HG03439 (cell line): ENCODE results near the gene ART4.

ENCODE experiments used
- ATAC-seq: cut with Tn5 transposase; IDR thresholded peaks from one replicate; pipeline ENCODE4 v1.9.1; 2021; ENCODE audit warnings: mild to moderate bottlenecking, moderate library complexity; ENCODE audit not compliant: unreplicated experiment

The ART4 gene

DNA sequence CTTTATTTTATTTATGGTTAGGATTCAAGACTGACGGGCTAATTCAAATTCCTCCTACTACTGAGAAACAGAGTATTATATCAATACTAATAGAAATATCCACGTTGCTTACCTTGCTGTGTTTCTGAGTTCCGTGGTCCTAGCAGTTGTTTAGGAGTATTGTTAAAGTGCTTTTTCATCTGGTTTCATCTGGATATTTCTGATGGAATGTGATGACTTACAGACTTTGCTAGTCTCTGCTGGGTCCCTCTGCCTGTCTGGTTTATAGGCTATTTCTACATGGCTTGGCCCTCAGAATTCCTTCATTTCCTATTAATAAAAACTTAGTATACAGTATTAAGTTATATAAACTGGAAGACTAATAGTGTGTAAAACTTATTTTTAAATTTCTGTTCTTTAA is 29.3 kb downstream of the ART4 start, which contains the start of gene SMCO3:
SMCO3 (minus strand) TSS at position 169 of the 400 bp plus-strand sequence. CDS start 7,502 bp downstream, outside the sequence.
- ATAC-seq = no peak

DNA sequence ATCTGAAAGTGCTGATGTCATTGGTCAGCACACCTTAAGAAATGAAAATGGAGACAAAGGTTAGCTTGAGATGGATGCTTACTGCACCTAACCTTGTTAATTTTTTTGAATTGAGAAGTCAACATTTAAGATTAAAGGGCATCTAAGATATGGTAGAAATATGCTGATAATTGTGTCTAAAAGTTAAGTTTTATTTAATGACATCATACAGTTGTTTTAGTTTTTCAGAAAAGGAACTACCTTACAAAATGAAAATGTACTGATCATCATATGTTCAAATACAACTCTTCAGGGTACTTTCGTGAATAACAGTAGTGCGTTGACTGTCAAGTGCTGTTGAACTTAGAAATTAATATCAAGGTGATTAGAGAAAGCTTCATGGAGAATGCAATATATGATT is 31.8 kb downstream of the ART4 start:
- ATAC-seq = no peak

DNA sequence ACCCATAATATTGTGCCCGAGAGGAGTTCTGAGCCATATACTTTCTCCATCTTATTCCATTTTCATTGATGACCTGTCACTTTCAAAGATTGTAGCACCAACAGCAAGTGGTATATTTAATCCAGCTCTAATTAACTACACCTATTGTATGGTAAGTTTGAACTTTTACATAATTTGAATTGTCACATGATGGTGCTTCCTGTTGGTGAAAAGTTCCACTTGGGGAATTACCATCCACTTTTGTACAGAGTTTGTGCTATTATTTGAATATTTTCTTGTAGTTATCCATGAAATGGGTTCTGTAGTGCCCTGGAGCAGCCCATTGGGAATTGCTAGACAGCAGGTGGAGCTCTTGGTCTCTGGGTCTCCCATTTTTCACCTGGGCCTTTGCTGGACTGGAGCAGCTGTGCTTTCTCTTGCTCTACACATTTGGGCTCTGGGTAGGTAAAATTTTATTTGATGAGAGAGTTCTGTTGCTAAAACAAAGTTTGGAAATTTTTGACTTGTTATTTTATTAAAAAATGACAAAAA is 32.3 kb downstream of the ART4 start:
- ATAC-seq = no peak

DNA sequence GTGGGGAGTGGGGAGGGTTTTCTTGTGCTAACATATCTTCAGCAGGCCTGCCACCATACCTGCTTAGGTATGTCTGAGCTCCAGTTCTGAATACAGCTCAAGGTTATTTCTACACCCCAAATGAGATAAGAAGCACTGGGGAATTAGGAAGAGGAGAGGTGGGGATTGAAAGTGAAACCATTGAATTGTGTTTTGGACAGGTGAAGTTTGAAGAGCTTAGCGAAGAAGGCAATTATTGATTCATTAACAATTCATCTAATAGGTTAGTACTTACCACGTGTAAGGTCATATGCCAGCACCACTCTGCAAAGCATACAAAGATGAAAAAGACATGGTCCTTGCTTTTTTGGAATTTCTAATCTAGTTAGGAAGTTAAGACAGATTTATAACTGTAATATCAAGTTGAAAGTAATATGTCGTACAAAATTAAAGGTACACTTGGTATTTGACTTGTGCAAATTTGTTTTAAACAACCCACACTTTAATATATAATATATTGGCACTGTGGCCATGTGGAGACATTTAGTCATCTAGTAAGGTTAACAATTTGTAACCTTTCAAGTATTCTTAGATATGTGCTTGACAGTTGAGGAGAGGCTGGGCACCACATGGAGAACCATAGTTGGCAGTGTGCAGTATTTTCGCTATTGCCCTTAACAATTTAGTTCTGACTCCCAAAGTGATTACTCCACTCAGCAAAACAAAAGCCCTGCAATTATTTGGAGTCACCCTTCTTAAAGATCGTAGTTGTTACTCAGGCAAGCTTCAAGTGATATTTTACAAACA is 33.0 kb downstream of the ART4 start:
- no peak for ATAC-seq

DNA sequence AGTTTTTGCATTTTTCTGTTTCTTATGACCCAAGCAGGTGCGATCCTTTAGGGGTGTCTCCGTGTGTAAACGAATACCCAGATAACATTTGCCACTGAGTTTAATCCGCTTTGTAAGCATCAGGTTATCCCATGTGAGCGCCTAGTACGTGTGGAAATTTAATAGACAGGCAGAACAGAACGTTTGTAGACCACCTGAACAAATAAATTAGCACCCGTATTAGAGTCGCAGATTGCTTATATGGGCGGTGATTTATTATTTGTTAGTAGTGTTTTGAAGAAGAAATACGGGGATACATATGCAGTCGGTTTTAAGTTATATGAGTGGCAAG is 39.5 kb downstream of the ART4 start:
- peak; percentile 25 for ATAC-seq

DNA sequence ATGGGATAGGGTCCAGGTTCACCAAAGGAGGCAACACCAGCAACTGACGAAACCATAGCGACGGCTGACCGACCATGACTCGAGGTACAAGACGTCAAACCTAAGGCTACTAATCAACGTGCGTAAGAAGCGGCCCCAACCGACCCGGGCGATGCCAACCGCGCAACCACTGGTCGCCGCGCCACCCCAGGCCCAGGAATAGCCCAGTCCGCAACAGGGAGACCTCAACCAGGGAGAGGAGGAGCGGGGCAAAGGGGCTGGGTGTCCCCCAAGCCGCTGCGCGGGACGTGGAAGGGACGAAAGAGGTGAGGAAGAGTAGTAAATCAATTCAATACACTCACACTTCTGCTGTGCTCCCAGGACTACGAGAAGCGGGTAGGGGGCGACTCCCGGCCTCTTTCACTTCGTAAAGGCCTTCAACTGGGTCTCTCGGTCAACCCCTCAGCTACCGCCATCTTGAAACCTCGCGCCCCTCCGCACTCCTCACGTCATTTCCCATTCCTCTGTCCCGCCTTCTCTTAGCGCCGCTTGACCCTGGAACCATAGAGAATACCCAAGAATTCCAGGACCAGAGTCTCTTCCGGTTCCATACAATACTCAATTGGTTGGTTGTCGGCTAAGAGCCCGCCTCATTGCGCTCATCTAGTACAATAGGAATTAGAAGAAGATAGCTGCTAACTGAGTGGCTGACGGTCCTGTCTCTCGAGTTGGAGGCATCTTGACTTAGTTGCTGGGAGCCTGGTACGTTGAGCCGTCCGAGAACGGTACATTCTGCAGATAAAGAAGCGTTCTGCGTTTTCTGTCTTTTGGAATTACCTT is 40.1 kb downstream of the ART4 start, which contains the start of the genes C12orf60 and WBP11:
C12orf60 (plus strand) TSS at position 660 of the 819 bp plus-strand sequence. CDS start 19,266 bp downstream, outside the sequence.
WBP11 (minus strand) TSS at position 468 of the 819 bp plus-strand sequence. CDS start 2,095 bp downstream, outside the sequence.
- ATAC-seq = peak; percentile 100

DNA sequence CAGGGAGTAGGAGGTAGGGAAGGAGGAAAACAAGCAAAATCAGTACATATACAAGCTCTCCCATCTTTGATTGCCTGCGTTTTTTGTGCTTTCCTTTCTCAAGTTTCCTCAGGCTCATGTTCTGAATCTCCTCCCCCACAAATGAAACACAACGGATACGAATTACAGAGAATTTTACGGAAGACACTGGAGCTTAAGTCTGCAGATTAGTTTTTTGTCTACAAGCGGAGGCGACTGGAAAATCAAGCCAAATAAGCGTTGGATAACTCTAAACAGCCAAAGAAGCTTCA is 40.7 kb downstream of the ART4 start:
- ATAC-seq = no peak

DNA sequence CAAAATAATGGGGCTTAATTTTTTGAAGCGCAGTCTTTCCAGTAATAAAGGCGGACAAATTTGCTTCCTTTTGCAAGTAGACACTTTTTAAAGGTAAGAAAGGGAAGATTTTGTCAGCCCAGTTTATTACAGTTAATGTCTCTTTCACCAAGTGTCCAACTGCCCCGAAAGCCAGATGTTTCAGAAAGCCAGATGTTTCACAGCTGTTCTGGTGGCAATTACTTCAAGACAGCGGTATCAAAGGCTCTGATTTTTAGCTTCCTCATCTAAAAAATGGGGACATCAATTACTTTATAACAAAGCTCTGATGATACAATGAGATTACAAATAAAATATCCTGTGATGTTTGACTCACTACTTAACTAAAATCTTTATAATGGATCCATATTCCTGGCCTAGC is 41.1 kb downstream of the ART4 start:
- no peak for ATAC-seq

DNA sequence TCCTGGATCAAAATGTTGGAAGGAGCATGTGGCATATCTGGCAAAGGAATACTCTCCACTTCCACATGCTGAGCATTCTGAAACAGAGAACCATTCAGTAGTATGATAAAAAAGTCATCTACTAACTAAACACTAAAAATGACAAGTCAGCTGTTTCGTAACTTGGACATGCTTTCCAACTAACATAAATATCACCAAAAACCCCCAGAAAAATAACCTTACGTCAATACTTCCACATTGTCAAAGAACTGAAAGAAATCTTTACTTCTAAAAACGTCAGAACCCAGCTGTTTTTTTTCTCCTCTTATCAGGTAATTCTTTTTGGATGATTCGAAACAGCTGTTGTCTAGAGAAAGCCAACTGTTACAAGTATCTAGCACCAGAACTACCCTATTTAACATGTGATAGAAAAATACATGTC is 48.3 kb downstream of the ART4 start:
- ATAC-seq = no peak

DNA sequence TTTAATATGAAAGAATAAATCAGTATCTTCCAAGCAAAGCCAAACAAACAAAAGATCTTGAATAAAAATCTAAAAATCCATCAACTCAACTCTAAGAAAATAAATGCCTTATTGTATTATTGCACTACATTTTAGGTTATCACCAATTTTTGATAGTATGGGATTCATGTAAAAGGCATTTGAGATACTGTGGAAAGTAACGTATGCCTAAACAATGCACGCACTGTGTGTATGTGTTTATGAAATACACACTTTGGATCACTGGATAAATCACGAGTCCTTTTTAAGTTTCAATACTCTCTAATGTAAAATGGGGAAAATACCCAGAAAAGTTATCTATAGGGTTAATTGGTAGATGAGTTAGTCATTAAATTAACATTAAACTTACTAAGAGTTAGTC is 57.8 kb downstream of the ART4 start:
- no peak for ATAC-seq

DNA sequence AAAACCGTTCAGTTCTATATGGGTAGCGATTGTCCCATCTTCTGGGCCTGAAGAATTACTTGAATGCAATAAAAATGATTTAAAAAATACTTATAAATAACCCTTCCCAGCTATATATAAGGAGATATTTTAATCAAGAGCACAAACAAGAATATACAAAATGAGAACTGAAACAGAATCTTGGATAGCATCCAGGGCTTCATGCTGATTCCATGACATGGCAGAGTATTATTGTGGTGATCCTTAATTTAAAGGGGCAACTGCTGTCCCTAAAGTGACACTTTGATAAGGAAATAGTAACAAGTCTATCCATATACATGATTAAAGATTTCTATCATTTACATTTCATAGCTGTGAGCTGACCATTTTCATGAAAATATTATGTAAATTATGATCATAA is 58.9 kb downstream of the ART4 start:
- no peak for ATAC-seq

DNA sequence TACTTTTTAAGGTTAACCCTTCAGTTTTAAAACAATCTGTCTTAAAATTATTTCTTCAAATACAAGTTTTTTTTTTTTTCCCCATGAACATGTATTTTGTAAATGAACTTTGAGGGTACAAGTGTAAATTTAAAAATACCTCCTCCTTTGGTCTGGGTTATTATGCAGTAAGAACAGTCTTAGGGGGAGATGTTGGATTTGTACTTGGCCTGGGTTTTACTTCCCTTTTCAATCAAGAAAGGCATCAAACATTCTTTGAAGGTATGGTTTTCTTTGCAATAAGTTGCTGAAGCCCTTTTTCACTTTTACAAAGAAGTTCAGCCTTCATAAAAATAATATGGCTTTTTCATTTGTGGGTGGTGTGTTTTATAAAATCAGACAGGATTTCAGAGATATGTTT is 60.6 kb downstream of the ART4 start:
- ATAC-seq = no peak

DNA sequence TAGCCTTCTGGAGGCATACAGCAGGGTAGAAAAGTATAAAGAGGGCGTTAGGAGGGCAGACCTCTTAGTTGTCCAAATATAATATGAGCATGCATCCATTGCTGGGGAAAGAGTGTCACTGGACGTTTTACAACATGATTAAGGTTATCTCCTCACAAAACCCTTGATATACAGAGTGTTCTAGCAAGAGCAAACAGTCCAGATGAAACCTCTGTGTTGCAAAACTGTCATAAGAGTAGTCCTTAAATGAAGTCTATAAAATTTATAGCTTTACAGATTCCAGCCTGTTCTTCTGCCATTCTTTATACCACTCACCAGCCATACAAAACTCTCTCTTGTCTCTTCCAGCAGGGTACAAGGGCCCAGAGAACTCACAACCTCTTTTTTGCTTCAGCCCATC is 61.8 kb downstream of the ART4 start:
- no peak for ATAC-seq

DNA sequence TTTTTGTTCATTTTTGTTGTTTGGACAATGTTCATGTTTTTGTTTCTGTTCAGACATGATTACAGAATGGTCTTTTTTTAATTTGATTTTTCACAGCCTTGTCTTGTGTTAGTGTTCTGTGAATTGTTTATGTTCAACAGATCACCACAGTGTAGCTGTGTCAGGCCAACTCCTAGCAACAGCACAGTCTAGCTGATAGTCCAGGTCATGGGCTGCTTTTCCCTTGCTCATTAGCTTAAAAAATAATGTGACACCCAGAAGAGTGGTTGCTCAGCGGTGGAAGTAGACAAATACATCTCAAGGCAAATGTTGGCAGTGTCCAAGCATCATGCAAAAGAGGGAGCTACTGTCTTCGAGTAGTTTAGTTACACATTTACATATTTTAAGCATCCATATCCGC is 62.5 kb downstream of the ART4 start:
- no peak for ATAC-seq

DNA sequence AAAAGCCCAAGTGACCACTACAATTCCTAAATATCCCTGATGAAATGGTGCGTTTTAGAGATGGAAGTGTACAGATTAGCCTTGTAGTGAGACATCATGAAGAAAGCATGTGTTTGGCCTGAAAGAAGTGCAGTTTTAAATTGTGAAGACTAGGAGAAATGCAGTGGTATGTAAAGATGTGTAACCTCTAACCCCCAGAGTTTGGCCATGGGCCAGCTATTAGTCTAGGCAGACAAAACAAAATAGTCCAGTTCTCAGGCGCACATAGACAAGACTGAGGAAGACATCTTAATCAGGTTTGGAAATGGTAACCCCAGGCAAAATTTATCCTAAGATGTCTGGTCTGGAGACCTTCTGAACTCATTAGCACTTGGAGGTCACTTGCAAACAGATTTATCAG is 63.5 kb downstream of the ART4 start:
- ATAC-seq = no peak

DNA sequence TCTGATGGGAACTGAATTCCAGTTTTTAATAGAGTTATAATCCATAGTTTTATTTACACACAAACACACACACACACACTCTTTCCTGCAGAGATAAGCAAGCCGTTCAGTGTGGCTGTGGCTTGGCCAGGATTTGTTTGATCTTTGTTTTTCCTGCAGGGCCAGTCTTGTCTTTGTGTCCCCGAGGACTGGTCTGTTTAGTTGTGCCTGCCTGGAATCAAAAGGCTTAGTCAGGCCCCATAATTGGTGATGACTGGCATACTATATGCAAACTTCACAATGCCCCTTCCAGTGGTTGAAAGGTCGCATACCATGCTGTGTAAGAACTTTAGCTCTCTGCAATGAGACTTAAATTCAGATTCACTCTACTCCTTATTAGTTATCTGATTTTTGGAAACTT is 66.1 kb downstream of the ART4 start:
- ATAC-seq = no peak

DNA sequence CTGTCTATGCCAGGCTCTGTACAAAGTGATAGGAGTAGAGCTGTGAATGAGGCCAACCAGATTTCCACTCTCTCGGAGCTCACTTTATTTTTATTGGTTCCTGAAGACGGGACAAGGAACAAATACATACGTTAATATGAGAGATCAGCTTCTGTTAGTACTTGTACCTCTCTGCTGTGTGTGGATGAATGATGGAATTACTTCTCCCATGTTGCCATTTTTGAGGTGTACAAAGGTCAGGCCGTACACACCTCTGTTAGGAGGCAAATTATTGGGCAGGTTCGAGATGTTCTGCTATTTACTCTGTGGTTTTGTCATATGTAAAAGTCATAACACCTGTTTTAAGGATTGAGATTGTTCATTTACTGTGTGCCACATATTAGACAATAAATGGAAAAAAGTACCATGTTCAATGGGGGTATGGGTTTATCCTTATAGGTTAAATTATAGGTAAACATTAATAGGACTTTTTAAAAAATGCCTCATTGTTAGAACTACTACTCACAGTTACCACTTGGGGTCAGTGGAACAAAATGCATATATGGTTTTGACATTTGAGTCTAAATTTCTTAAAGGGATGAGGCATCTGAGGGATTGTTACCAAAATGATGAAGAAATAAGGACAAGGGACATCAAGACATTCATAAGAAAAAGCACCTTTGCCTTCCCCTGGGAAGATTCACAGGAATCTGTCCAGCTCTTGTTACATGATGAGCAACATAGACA is 66.9 kb downstream of the ART4 start:
- no peak for ATAC-seq

DNA sequence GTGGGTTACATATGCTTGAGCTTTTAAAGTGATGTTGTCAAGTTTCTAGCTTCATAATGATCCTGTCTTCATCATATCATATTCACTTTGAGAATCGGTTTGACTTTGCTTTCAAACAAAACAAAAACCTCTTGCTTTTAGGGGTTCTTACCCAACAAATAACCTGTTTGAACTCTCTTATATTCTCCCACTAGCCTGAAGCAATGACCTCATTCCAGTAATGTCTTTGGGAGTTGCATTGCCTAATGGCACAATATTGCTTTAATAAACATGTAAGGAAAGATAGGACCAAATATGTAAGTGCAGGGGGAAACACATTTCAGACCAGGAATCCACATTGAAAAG is 67.7 kb downstream of the ART4 start:
- no peak for ATAC-seq
